Hematopoietic multipotent progenitor cell treated with erythropoietin and hydrocortisone succinate and interleukin-3 and kit ligand, for 8 days (in vitro differentiated cells): ENCODE measurements around the gene HECW1.
A peak's percentile ranks its signal among the peaks of the same experiment; 100 is the strongest.
"Not testable (repeated sequence)": the region's sequence is repeated elsewhere in the genome, so short reads cannot be mapped to it uniquely, and the experiment has no call there.

Source experiments
- DNase-seq: peaks from one replicate; pipeline ENCODE4 v3.0.0-alpha.2; 2015

Gene HECW1

DNA sequence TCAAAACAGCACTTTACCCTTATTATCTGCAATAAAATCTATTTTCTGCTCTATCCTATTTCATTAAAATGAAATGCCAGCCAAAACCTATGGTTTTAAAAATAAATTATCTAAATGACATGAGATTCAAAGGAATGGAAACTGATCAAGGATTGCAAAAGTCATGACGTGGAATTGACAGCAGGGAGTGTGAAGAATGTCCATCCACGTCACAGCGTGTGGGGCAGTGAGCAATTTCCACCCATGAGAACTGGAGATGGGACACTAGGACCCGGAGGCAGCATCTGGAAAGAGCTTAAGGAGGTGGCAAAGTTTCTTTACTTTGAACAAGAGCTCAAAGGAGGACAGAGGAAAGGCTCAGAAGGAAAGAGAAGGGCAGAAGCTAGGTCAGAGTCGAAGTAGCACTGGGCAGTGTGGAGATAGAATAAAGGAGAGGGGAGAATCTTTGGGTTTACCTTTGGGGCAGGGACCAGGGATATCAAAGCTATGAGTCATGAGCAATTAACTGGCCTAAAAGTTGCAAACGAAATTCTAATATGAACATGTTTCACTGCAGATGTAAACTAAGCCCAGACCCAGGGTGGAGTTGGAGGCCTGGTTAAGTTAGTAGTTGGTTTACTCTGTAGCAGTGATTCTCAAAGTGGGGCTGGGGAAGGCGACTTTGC lies 445.5 kb downstream of the HECW1 start:
- DNase-seq, result no peak

DNA sequence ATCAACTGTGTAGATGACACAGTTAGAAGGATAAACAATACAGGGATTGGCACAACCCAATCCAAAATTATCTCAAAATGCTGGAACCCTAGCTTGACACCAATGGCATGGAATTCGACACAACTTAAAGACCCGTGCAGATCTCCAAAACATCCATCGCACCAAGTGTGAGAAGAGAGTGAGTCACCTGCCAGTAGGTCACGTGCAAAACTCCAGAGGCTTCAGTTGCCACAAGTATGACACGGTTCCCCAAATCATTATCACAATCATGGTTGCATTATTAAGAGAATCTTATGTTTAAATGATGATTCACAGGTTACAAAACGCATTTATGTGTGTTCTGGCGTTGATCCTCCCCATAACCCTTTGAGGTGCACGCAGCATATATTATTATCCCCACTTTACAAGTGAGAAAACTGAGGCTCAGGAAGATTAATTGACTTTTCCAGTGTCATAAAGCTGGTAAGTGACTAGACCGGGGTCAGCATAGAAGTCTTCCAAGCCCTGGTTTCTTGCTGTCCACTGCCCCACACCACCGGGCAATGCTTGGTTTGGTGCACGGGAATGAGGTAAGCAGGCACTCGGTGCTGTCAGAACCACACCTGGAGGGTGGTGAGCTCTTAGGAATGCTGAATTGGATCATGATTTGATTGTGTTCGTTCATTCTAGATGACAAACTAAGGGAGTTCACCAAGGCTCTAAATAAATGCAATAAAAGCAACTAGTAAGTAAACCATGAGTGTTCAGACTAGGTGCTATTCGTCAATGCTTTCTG lies 446.9 kb downstream of the HECW1 start:
- no peak for DNase-seq

DNA sequence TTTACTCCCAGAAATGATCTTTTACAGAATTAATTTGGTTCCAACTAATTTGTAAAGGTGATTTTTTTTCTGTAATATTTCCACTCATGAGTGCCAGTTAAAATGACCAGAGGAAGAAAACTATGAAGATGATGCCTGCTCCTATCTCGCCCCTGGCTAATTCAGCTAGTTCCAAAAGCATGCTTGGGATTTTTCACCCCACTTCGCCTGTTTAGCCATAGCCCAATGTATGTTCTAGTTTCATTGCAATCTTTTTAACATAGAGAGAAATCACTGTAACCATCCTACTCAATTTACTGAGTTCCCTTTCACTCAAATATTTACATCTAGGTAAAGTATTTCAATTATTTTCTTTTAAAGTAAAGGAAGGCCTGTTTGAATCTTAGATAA lies 447.5 kb downstream of the HECW1 start:
- no peak for DNase-seq

DNA sequence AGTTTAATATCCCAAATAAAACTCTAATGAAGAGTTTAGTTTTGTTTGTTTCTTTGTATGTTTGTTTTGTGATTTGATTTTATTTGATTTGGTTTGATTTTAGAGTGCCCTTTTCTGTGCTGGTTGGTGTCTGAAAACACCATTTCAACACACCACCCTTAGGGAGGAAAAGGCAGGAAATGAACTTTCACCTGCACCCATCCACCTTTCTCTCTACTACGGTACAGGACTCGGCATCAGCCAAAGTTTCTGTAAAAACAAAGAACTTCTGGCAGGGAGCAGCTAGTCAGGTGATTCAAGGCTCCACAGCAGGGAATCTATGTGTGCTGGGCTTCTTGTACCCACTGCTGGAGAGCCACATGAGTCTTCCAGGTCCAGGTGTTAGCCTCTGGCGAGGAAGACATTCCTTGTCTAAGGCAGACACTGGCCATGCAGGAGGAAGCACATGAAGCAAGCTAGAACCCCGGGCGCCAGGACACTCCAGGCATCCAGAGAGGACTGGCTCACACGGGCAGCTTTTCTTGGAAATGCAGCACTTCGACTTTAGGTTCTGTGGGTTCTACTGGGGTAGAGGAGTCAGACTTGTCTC lies 448.4 kb downstream of the HECW1 start:
- DNase-seq, result no peak

DNA sequence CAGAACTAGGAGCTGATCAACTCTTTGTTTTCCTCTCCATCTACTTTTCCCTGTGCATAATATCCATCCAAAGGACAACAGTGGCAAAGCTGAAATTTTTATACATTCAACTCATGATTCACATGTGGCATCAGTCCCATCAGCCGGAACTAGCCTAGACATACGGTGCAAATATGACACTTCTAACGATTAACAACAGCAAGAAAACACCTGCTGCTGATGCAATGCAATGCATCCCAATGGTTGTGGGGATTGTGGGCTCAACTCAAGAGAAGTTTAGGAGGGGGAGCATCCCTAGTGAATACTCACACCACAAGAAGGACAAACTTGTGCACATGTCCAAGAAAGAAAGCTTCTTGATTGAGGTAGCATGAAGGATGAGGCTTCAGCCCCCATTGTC lies 449.9 kb downstream of the HECW1 start:
- no peak for DNase-seq

DNA sequence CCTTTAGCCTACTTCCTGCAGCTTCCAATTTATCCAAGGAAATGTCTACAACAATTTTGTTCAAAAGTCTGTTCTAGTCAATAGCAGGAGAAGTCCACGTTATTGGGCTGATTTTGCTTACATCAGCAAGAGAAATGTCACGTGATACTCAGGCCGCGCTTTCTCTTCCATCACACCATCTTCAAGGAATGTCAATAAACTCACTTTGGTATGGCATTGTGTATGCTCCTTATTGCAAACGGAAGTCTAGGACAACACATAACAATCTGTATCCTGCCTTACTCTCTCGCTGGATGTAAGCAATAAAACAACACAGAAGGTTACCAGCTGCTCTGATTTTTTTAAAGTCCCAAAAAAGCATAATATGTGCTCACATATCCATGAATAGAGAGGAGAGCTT lies 453.3 kb downstream of the HECW1 start:
- no peak for DNase-seq

DNA sequence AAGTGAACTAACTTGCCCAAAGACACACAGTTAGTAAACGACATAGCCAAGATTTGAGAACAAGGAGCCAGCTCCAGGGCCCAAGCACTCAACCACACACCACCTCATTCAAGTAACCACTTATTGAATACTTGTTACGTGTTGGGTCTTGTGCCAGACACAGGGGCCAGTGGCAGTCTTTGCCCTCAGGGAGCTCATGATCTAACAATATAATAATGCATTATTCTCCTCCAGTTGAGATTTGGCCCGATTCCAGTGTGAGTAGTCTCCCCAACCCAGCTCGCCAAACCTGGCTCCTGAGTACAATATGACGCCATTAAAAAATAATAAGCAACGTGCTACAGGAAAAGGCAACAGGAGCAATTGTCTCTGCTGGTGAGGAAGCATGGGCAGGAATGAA lies 456.1 kb downstream of the HECW1 start:
- no peak for DNase-seq

DNA sequence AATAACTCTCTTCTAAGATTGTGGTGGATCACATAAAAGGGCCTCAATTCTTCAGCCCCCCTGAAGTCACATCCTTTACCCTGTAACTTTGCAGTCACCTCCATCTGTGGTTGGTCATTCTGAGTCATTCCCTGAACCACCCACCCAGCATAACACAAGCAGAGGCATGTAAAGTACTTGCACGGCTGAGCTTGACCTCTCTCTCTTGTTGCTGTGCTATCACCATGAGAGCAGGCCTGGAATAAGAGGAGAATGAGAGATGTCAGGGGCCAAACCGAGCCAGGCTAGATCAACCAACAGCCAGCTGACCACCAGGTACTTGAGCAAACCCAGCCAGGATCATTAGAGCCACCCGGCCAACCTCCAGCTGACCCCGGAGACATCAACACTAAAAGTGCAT lies 457.0 kb downstream of the HECW1 start:
- DNase-seq, result no peak

DNA sequence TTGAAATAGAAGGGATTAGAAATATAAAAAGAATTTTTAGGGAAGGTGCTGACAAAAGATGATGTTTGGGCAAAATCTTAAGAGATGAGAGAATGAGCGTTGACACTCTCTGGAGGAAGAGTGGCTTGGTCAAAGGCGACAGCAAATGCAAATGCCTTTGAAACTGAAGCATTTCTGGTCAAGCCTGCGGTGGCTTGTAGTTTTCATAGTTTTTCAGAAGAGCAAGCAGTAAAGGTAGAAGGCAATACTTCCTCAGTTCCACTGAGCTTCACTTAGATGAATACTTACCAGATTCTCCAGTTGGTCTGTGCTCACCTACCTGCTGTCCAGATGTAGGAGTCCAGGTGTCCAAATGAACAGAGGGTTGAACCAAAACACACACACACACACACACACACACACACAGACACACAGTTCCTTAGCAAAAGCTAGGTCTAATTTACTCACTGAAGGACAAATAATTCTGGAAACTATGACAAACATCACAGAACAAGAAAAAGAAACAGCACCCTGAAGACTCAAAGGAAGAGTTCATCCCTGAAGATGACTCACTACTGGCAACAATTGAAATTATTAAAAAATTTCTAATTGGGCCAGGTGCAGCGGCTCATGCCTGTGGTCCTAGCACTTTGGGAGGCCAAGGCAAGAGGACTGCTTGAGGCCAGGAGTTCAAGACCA lies 458.4 kb downstream of the HECW1 start:
- no peak for DNase-seq

DNA sequence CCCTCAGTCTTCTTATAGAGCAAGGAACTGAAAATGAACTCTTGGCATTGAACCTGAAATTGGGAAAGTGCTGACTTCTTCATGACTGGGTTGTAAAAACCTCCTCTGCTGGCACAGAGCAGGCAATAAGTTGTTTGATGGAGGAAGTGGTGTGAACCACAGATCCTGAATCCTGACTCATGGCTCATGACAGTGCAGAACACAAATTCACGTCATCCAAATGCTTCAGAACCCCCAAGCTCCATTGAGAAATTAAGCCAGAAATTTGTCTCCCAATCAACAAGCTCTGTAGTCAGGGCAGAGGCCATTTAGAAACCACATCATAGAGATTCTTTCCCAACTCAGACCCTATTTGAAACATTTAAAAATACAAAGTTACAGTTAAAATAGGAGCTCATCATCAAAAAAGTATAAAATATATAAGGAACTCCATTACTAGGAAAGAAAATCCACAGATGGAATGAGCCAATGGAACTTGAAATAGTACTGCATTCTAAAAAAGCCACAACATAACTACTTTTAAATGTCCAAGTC lies 460.1 kb downstream of the HECW1 start:
- peak; percentile 82 for DNase-seq

DNA sequence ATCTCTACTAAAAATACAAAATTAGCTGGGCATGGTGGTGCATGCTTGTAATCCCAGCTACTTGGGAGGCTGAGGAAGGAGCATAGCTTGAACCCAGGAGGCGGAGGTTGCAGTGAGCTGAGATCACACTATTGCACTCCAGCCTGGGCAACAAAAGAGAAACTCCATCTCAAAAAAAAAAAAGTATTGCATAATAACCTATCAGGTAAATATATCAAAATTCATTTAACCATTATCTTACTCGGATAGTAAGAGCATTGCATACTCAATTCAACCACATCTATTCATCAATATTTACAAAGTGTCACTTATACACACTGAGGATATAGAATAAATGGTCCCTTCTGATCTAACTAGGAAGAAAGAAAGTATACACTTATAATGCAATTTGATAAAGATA lies 461.4 kb downstream of the HECW1 start:
- not testable (repeated sequence) for DNase-seq

DNA sequence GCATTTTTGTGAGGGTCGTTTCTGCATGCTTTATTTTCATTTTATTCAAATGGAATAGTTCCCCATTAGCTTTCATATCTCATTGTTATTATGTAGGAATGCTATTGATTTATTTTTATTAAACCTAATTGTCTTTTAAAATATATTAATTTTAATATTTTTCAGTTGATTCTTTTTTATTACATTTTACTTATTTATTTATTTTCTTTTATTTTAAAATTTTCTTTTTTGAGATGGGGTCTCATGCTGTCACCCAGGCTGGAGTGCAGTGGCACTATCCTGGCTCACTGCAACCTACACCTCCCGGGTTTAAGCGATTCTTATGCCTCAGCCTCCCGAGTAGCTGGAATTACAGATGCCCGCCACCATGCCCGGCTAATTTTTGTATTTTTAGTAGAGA lies 463.1 kb downstream of the HECW1 start:
- DNase-seq, result no peak

DNA sequence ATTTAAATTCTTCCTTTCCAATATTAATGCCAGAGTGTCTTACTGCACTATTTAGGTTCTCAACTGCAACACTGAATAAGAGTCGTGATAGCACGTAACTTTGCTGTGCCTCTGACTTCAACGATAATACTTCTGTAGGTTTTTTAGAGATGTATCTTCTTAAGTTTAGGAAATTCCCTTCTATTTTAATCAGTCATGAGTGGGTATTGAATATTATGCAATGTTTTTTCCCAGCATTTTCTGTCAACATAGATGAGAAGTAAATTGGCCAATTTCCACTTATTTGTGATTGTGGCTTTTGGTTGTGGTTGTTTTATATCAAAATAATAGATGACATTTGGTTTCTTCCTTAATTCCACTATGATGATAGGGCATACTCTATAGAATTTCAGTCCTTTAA lies 463.8 kb downstream of the HECW1 start:
- no peak for DNase-seq

DNA sequence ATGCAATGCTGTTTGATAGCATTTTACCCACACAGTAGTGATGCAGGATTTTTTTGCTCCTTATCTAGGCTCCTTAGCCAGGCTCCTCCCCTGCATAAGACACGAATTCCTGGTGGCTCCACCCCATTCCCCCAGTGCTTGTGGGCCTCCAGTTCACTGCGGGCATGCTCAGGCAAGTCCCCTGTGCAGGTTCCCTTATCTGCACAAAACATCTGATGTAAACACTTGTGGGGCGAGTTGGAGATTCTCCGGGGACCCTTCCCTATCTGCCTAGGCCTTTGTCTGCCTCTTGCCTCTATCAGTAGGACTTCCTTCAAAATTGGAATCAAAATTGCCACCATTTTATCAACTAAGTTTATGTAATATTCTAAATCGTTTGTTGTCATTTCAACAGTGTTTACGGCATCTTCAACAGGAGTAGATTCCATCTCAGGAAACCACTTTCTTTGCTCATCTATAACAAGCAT lies 465.1 kb downstream of the HECW1 start:
- DNase-seq, result peak; percentile 97

DNA sequence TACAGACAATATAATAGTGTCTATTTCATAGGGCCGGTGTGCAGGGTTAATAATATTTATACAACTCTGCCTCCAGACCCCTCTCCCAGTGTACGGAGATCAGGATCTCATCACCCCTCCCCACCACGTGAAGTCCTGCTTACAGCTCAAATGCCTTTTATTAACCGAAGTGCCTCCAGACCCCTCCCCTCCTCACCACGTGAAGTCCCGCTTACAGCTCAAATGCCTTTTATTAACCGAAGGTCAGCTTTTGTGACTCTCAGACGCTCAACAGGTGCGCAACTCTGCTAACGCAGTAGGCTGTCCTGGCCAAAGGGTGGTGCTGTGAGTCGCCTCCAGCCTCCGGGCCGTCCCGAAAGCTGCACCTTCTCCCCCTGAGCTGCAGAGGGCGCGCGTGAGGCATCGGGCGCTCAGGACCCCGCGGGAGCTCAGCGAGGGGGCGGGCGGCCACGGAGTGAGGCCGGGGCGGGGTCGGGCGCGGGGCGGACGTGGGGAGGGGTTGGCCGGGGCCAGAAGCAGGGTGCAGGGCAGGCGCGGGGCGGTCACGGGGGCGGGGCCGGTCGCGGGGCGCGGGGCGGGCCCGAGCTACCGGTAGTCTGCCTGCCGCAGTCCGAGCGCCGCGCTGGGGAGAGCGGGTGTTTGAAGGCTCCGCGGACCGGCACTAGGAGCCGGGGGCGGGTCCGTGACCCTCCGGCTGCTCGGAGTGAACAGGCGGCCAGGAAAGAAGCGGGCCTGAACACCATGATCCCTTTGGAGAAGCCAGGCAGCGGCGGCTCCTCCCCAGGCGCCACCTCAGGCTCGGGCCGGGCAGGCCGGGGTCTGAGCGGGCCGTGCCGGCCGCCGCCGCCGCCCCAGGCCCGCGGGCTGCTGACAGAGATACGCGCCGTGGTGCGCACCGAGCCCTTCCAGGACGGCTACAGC lies 470.3 kb downstream of the HECW1 start, which contains the start of gene STK17A:
Gene STK17A (plus strand): TSS at position 606 of the 921 bp plus-strand sequence. CDS start 136 bp downstream, at position 742.
- peak; percentile 91 for DNase-seq

DNA sequence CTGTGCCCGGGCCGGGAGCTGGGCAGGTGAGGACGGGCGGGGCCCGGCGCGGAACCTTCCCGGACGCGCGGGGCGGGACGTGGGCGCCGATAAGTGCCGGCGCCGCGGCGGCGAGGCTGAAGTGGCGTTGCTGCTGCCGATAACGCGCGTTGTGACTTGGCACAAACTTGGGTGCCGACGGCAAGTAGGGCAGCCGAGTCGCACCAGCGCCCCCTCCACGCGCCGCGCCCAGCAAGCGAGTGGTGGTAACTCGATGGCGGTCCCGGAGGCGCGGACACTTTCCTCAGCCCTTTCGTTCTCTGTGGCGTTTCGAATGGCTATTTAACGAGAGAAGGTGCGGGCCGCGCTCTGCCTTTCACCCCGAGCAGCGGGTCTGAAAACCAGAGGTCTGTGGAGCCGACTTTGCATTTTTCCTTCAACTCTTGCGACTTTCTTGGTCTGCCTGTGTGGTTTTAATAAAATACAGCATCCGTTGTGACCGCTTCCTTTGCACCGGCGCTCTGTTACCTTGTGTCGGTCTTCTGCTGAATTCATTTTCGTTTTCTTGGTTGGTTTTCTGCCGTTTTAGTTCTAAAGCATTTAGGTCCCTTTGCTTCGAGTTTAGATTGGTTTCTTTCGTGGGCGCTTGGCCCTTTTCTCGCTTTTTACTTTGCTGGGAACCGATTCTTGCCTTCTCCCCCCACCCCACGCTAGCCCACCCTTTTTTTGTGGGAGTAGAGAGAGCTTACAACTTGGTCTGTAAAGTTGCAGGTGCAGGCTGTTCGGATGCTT lies 471.2 kb downstream of the HECW1 start:
- DNase-seq, result peak; percentile 91

DNA sequence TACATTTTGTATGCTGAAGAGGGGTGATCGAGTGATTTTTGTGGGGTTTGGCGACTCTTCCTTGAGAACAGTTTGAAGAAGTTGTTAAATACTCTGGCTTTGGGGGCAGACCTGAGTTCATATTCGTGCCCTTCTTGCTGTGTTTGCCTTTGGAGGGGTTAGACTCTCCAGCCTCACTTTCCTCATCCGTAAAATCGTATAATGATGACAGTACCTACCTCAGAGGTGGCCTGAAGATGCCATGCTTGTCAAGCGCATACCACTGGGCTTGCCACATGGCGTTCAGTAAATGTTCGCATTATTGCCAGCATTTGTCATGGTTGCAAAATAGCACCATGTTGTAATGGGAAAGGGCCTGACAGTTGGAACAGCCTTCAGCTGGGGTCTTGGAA lies 471.7 kb downstream of the HECW1 start:
- DNase-seq, result peak; percentile 42

DNA sequence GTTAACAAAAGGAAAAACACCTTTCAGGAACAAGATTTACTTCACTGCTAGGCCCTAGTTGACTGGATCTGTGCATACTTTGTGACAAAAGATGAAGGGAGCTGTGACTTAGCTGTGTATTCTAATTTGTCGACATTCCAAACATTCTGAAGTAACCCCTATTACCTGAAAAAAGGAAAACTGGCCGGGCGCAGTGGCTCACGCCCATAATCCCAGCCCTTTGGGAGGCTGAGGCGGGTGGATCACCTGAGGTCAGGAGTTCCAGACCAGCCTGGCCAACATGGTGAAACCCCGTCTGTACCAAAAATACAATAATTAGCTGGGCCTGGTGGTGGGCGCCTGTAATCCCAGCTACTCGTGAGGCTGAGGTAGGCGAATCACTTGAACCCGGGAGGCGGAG lies 472.3 kb downstream of the HECW1 start:
- DNase-seq, result not testable (repeated sequence)

DNA sequence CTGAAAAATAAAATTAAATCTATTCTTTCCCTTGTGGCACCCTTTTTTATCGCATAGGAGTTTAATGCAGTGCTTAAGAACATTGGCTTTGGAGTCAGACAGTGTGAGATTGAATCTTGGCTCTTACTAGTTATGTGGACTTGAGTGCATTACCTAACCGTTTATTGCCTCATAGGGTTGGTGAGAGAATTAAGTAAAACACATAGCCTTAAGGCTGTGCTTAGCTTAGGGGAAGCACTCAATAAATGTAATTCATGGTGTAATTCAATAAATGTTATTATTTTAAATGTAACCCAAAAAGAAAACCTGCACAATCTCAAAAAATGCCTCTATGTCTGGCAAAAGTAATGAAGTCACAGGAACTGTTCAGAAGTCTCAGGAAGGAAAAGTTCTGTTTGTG lies 473.1 kb downstream of the HECW1 start:
- DNase-seq, result peak; percentile 35

DNA sequence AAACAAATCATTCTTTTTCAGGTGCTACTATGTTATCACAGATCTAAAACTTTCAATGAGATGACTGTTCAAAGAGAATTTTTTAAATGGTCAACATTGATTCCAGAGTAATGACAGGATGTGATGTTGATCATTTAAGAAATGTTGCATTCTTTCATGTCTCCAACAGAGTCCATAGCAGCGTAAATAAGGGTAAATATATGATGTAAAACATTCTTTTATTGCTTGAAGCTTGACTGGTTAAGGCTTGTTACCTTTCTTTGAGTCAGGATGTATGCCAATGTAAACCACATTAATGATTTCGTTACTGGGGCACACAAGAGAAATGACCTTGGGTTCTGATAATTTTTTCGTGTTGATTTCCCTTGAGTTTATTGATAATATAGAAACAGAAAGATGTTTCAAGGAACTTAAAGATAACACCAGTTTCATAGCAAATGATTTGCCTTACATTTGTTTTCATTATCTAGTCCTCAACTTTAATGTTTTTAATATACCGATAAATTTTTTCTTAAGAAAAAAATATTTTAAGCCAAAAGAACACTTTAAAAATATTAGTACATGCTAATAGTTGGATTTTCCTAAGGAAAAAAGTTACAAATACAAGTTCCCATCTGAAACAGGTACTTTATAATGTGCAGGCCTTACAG lies 473.9 kb downstream of the HECW1 start:
- DNase-seq, result no peak
